Left ventricle myocardium superior (tissue), 1 donor: Measurements from ENCODE around the gene DLG2. TPM values are rescaled to one million over a fixed set of nuclear protein-coding genes. Genes with fewer than 3 reads are reported as not detected.

Experiments used
- ATAC-seq: fragments of 200-7000 bp; cut with Tn5 transposase; one replicate; pipeline ENCODE4 v1.9.1; 2020; ENCODE audit warnings: mild to moderate bottlenecking, moderate library complexity
- DNase-seq: peaks from one replicate; pipeline ENCODE4 v3.0.0-alpha.2; 2020
- intact Hi-C: fragments of 100-400 bp; cut with micrococcal nuclease; formaldehyde crosslinking; loops from one replicate; pipeline ENCODE4 v1.11.0; 2022
- total RNA-seq: library from RNA; stranded (reverse); fragmentation: NEBNext Ultra II Directional; extraction: Animal tissue kit (Norgen Biotek cat#: 25700); gene quantifications from one replicate; pipeline ENCODE4 v1.2.1, GENCODE V29; 2021
- donor health status: DM: no; HTN: yes; CAD: no; lungs with severe emphysema.

DLG2 gene
- total RNA-seq, 1 donor from 2014 or later, result 5.7 TPM

DNA sequence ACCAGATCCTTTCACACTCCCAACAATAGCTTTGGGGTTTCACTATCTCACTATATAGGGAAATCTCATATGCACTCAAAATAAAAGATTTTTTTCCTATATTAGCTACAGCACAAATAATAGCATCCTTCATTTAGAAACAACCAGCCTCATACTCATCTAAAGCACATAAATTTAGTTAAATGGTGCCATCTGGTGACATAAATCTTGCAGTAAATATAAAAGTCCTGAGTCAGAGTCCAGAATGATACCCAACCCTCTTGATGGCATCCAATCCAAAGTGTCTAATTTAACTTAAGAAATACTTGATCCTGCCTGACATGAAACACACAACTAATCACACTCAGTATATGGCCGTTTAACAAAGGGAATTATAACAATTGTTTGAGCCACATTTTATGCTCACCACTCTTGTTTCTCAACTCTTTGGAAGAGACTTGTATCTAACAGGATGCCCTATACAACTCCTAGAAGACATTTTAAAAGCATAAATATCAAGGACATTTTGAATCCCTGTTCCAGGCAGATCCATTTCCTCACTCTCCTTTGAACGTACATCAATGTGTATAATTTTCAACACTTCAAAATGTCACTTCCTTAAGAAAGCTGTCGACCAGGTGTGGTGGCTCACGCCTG is 36.2 kb downstream of the DLG2 start:
- intact Hi-C loops, result loop anchor here (10.0 kb wide), 1 partner anchor 234 kb away; no protein-coding TSS in a partner anchor
- ATAC-seq (no peak), DNase-seq (no peak)

DNA sequence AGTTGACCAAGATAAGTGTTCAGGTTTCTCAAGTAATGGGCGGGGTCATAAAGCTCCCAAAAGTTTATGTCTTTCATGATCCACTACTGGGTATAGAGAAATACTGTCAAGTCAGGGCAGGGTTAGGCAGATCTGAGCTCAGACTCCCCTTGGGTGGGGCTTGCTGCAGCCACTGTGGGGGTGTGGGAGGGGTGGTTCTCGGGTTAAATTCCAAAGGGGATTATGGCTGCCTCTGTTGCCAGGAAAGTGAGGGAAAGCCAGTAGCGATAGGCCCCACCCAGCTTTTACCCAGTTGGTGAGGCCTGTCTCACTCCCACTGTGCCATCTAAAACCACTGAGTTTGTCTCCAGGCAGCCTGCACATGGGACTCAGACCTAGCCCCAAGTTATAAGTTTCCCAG is 37.8 kb downstream of the DLG2 start:
- DNase-seq (no peak), ATAC-seq (no peak)
- intact Hi-C loops, result no loop called here

DNA sequence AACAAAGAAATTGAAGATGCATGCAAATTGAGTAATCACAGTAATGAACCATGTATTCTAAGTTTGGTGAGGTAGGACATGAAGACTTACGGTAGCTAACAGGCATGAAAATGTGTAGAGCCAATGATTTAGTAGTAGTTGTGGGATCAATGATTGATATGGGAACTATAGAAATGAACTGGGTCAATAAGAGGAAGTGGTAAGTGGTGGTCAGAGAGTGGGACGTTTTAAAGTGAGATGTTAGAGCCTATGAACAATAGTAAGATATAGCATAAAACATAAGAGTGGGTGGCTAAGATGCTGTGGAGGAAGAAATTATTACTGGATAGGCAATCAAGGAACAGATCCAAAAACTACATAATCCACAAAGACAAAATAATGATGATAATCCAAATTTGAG is 45.0 kb downstream of the DLG2 start:
- DNase-seq (no peak), ATAC-seq (no peak)
- intact Hi-C loops, result no loop called here

DNA sequence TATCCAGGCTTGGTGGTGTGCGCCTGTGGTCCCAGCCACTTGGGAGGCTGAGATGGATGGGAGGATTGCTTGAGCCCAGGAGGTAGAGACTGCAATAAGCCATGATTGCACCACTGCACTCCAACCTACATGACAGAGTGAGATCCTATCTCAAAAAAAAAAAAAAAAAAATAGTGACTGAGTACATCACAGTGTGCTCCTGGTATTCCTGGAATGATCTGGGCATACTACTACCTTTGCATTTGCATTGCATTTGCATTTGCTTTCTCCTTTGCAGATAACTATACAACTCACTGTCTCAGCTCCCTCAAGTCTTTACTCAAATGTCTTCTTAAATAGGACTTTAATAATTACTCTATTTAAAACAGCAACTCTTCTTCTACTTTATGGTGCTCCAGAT is 51.8 kb downstream of the DLG2 start:
- DNase-seq (no peak), ATAC-seq (no peak)
- intact Hi-C loops, result no loop called here

DNA sequence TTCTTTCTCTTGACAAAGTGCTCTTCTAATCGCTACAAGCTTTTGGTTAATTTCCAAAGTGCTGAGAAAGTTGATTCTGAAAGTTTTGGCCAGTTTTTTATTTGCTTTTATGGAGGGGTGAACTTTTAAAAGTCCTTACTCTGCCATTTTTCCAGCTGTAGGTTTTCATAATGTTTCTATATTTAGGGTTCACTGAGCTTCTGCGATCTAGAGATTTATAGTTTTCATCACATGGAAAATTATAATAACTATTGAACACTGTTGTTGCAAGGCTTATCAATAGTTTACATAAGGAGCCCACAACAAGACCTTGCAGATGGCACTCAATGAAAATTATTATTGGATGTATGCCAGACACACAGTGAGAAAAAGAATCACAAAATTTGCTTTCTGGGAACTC is 55.1 kb downstream of the DLG2 start:
- ATAC-seq (no peak), DNase-seq (no peak)
- intact Hi-C loops, result no loop called here

DNA sequence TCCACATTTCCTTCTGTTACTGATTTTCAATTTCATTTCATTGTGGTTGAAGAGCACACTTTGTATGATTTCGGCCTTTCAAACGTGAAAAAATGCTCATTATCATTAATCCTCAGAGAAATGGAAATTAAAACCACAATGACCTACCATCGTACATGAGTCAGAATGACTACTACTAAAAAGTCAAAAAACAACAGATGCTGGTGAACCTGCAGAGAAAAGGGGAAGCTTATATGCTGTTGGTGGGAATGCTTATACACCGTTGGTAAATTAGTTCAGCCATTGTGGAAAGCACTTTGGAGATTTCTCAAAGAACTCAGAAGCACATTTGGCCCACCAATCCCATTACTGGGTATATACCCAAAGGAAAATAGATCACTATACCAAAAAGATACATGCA is 57.6 kb downstream of the DLG2 start:
- no peak for DNase-seq
- intact Hi-C loops, result no loop called here
- ATAC-seq, result no peak

DNA sequence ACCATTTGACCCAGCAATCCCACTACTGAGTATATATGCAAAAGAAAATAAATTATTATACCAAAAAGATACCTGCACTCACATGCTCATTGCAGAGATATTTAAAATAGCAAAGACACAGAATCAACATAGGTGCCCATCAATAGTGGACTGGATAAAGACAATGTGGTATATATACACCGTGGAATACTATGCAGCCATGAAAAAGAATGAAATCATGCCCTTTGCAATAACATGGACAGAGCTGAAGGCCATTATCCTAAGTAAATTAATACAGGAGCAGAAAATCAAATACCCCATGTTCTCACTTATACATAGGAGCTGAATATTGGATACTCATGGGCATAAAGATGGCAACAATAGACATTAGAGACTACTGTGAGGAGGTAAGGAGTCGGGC is 68.7 kb downstream of the DLG2 start:
- ATAC-seq, result no peak
- intact Hi-C loops, result no loop called here
- DNase-seq, result no peak

DNA sequence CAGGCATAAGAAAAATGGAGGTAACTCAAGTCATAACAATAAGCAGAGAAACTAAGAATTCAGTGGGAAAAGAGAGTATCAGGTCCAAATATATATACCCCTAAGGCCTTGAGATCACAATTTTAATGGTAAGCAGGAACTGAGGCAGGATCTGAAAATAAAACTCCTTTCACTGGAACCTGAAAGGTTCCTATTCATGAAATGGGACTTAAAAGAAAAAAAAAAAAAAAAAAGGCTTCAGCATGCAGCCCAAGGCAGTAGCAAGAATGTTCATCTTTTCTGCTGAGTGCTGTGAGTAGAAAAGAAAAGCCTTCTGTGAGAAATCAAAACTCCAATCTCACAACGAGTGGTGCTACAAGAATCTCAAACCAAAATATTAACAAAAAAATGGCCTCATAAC is 75.3 kb downstream of the DLG2 start:
- no peak for ATAC-seq
- no peak for DNase-seq
- intact Hi-C loops, result no loop called here

DNA sequence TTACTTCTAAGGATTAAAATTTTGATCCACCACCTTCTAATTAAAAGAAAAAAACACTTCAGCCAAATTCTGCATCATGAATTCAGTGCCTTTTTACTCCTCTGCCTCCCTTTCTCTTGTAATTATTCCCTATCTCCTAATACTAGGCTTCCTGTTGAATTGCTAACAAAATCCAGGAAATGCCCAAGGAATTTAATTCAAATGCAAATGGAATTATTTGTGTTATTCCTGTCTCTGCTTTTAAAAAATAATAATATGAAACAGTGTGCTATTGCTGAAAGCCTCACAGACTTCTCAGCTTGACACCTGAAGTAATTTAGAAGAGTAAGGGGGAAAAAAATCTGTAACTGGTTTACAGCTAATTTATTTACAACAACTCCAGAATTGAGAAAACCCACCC is 85.5 kb downstream of the DLG2 start:
- ATAC-seq, result no peak
- intact Hi-C loops, result no loop called here
- no peak for DNase-seq

DNA sequence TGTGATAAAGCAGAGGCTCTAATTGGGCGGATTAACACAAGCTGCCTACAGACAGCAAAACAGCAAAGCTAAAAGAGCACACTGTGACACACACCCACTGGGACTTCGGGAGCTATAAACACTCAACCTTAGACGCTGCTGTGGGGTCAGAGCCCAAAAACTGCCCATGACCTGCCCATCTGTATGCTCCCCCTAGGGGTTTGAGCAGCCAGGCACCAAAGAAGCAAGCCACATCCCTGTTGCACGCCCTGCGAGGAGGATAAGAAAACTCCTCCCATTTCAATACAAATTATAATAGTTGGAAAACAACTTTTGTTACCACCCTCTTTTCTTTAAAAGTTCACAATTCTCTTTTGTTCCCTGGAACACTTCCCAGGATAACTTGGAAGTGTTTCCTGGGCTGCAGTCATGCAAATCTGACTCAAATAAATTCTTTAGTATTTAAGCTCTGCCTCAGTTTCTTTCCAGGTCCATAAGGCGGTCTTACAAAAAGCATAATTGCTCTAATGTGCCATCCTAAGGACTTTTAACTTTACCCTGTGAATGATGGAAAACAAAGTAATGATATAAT is 86.4 kb downstream of the DLG2 start:
- intact Hi-C loops, result no loop called here
- peak; percentile 46 for ATAC-seq
- DNase-seq, result no peak

DNA sequence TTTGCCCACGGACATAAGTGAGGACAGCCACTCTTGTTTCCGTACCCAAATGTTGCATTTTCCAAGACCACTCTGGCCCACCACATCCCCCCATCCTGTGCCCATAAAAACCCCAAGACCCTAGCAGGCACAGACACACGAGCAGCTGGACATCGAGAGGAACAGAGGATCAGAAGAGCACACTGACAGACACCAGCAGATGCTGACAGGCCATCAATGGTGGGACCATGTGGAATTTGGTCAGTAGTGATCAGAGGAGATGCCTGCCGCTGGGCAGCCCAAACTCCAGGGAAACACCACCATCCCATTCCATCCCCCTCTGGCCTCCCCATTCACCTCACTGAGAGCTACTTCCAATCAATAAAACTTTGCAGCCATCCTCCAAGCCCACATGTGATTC is 87.0 kb downstream of the DLG2 start:
- DNase-seq (no peak), ATAC-seq (no peak)
- intact Hi-C loops, result no loop called here

DNA sequence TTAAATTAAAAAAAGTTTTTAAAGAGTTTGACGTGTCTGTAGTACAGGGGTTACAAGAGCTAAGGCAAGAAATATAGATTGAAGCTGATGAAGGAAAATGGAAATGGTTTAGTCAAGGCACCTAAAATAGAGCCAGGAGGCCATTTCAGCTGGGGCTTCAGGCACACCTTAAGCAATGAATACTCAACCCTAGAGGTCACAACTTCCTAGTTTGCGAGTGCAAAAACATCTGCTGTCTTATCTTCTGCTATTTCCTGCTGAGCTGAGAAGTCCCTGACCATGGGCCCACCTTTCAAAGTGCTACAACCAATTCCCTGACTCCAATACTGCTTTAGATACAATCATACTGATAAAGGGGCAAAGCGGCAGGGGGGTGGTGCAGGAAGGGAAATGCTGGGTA is 87.4 kb downstream of the DLG2 start:
- no peak for DNase-seq
- peak; percentile 27 for ATAC-seq
- intact Hi-C loops, result no loop called here

DNA sequence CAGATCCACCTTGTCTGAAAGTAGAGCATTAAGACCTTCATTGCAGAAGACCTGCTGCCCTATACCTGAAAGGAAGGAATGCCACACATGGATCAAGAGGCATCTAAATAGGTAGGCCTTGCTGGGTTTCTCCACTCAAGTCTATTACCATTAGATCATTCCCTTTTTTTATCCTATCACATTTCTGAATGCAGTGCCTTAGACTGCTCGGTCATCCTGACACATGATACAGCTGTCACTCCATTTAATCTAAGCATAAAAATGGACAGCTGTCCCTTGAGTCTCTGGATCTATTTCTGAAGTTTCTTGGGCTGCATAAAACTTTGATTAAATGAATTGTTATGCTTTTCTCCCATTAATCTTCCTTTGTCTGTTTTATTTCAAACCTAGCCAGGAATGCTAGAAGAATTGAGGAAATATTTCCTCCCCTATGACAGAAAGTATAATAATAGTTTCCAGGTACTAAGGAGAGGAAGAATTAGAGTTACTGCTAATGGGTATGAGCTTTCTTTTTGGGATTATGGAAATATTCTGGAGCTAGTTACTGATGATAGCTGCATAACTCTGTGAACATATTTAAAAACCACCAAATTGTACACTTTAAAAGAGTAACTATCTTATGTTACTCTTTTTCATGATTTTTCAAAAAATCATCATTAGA is 88.0 kb downstream of the DLG2 start:
- intact Hi-C loops, result no loop called here
- peak; percentile 76 for ATAC-seq

DNA sequence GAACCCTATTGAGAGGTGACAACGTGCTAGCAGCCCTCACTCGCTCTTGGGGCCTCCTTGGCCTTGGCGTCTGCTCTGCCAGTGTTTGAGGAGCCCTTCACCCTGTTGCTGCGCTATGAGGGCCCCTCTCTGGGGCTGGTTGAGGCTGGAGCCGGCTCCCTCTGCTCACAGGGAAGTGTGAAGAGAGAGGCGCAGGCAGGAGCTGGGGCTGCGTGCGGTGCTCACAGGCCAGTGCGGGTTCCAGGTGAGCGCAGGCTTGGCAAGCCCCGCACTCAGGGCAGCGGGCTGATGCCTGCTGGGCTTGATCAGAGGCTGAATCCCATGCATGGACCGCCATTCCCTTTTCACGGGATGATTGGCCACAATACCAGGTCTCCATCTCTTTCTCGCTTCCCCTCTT is 90.7 kb downstream of the DLG2 start:
- DNase-seq (no peak), ATAC-seq (no peak)
- intact Hi-C loops, result no loop called here

More for the DNA sequence above, 88.0 kb downstream of the DLG2 start:
- no peak for DNase-seq

DNA sequence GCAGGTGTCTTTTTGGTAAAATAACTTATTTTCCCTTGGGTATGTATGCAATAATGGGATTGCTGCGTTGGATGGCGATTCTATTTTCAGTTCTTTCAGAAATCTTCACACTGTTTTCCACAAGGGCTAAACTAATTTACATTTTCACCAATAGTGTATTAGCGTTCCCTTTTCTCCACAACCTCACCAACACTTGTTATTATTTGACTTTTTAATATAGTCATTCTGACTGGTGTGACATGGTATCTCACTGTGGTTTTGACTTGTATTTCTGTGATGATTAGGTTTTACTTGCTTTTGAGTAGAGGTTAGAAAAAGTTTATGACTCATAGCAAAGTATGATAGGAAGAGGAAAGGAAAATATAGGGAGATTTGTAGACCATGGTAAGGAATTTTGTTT is 92.3 kb downstream of the DLG2 start:
- ATAC-seq (no peak), DNase-seq (no peak)
- intact Hi-C loops, result no loop called here

DNA sequence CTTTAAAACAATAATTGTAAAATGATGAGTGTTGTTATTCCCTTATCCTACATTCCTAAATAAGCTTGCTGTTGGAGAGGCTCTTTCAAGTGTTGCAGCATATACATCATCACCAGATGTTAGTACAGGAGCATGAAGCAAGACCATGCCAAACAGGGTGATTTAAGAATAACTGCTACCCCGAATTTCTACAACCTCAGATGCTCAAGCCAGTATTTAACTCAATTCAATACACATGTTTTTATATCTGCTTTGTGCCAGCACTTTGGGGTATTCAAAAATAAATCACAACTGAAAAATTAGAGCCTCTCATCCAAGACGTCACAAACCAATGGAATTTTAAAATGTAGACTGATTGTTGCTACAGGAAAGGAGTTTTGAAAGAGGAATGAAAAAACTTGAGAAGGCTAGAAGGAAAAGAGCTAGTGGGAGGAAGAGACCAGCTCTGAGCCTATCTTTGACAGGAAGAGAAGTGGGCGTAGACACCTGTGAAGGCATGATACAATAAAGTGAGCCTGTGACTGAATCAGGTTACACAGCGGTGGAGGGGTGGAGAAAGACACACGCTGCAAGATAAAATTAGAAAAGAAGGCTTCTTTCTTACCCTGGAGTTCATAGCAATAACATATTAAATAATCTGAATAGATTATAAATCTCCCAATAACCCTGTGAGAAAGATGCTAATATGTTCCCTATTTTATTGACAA is 95.8 kb downstream of the DLG2 start:
- DNase-seq, result no peak
- no peak for ATAC-seq
- intact Hi-C loops, result no loop called here

DNA sequence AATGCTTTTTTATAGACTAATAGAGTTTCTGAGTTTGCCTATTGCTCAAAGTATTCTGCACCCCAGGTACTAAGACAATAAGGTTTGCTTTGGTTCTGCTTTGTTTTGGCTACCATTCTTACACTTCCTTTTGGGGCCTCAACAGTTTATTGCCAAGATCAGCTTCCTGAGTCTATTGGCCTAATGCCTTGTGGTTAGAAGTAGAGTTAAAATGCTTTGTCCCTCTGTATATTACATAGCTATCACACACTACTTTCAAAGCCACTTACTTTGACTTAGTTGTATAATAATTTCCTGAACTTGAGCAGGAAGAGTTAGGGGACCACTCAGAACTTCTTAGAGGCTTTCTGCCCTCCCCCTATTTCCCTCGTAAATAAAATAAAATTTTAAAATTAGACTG is 96.5 kb downstream of the DLG2 start:
- intact Hi-C loops, result no loop called here

DNA sequence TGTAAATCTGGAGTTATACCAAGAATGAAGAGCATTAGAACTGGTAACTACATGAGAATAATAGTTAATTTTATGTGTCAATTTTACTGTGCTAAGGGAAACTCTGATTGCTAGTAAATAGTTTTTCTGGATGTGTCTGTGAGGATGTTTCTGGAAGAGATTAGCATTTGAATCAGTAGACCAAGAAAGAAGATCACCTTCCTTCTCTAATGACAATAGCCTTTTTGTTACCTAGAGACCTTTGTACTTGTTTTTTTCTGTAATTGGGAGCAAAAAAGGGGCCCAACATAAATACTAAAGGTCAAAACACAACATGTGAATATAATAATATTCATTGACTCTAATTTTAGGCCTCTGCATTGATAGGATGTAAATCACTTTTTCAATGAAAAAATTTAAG is 100.6 kb downstream of the DLG2 start:
- intact Hi-C loops, result no loop called here
- no peak for ATAC-seq
- no peak for DNase-seq

More for the DNA sequence above, 96.5 kb downstream of the DLG2 start:
- DNase-seq (no peak), ATAC-seq (no peak)

DNA sequence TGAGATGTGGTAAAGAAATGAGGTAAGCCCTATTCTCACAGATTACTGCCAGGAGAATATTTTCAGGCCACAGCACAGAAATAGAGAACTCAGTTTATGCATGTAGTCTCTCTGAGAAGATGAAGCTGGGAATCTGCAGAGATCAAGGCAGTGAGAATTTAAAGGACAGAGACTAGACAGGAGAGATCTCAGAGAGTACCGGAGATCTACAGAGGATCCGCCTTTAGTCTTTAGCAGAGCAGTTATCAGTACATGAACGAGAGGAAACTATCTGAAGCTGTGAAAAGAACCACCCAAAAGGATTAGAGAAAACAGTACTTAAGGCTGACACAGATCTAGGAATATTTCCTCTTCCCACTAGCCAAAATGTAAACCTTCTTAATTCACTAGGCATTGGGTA is 101.5 kb downstream of the DLG2 start:
- intact Hi-C loops, result no loop called here
- ATAC-seq (no peak), DNase-seq (no peak)

DNA sequence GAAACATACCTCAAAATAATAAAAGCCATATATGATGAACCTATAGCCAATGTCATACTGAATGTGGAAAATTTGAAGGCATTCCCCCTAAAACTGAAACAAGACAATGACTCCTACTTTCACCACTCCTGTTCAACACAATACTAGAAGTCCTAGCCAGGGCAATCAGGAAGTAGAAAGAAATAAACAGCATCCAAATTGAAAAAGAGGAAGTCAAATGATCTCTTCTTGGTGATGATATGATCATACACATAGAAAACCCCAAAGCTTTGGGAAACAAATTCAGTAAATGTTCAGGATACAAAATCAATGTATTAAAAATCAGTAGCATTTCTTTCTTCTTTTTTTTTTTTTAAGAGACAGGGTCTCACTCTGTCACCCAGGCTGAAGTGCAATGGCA is 109.9 kb downstream of the DLG2 start:
- ATAC-seq (no peak), DNase-seq (no peak)
- intact Hi-C loops, result no loop called here
